Pancreas (tissue), 10 donors: Measurements from ENCODE around the gene ALDH1L1. TPM values are rescaled to one million over a fixed set of nuclear protein-coding genes. Genes with fewer than 3 reads are reported as not detected.
A peak's percentile ranks its signal among the peaks of the same experiment; 100 is the strongest.

ENCODE experiments used
- ATAC-seq, 4 donors: fragments of 200-7000 bp; cut with Tn5 transposase; one replicate each; pipeline versions ENCODE4 v1.8.0 to v1.9.1; 2020; ENCODE audit warnings: mild to moderate bottlenecking in 4 of 4, moderate library complexity in 4 of 4
- DNase-seq, 6 donors: peaks; one replicate each; pipeline ENCODE4 v3.0.0-alpha.2; 2020
- FAIRE-seq: peaks from 2 replicates; lab custom pipeline; 2012; peaks lifted over from hg19 to GRCh38; lab: Jason Lieb, UNC
- H3K27ac ChIP-seq, 4 donors: fragments of 200-600 bp; sonication (generic); 1 replicate in 3 of 4; 2 replicates in 1 of 4; pipeline versions ENCODE4 v1.5.0 to v1.8.0; 2020
- H3K27me3 ChIP-seq, 4 donors: fragments of 200-600 bp; one replicate each; pipeline ENCODE4 v1.8.0; 2021
- H3K36me3 ChIP-seq, 3 donors: fragments of 200-600 bp; sonication (generic) in 1 of 3; one replicate each; pipeline versions ENCODE4 v1.5.0 to v1.8.0; 2020 to 2021
- H3K4me1 ChIP-seq, 3 donors: fragments of 200-600 bp; one replicate each; pipeline ENCODE4 v1.8.0; 2021
- H3K4me3 ChIP-seq, 4 donors: fragments of 200-600 bp; sonication (generic) in 2 of 4; one replicate each; pipeline versions ENCODE4 v1.5.0 to v1.8.0; 2020 to 2021
- H3K9me3 ChIP-seq, 4 donors: fragments of 200-600 bp; one replicate each; pipeline ENCODE4 v1.8.0; 2021
- WGBS, 2 donors: extraction: QIAGEN DNeasy Blood & Tissue Kit; methylation state at CpG; one replicate each; pipeline ENCODE4 v1.1.7; 2013; 5-methylcytosine and 5-hydroxymethylcytosine counted together
- intact Hi-C, 3 donors: fragments of 100-400 bp; cut with DNase I; formaldehyde crosslinking; loops; one replicate each; pipeline versions ENCODE4 v1.11.1 to v1.14.2; 2022
- polyA plus RNA-seq, 2 donors: library from polyadenylated mRNA; stranded (reverse); fragments of 200-250 nt; gene quantifications; one replicate each; pipeline ENCODE4 v1.2.3, GENCODE V29; 2013
- total RNA-seq, 6 donors: library from RNA; stranded (reverse); fragmentation: NEBNext Ultra II Directional in 4 of 6; extraction: Animal tissue kit (Norgen Biotek cat#: 25700) in 4 of 6; gene quantifications; one replicate each; pipeline versions ENCODE4 v1.2.1 to v1.2.4, GENCODE V29; 2021 to 2023
- TF ChIP-seq, protein P1 (sequence below), 4 donors: fragments of 200-600 bp; sonication (generic) in 3 of 4; IDR thresholded peaks; one replicate each; pipeline versions ENCODE4 v1.5.0 to v1.8.0; 2021; ENCODE audit warnings: antibody characterized with exemption in 4 of 4
- donor health status: healthy with polysubstance abuse.
- donor health status: DM: no; HTN: no; CAD: no; lungs with moderate emphysema.
- donor health status: DM: no; HTN: no; CAD: no.
- donor health status: control.
- donor health status: control.
- donor health status: Bipolar disorder and iron deficiency.
- donor health status: DM: yes; HTN: yes; CAD: no.
- donor health status: DM: no; HTN: no; CAD: no.
- donor health status: DM: no; HTN: no; CAD: no.
- donor health status: DM: yes; HTN: yes; CAD: no.

The ALDH1L1 gene
- total and polyA plus RNA-seq, 8 donors, result 15.4 to 46.3 (median 36.9) TPM

- no peaks in the 10 kb centered on the region for H3K27me3 ChIP-seq
- H3K4me1 ChIP-seq, result no peaks in the 10 kb centered on the region
- TF ChIP-seq, protein P1, sequence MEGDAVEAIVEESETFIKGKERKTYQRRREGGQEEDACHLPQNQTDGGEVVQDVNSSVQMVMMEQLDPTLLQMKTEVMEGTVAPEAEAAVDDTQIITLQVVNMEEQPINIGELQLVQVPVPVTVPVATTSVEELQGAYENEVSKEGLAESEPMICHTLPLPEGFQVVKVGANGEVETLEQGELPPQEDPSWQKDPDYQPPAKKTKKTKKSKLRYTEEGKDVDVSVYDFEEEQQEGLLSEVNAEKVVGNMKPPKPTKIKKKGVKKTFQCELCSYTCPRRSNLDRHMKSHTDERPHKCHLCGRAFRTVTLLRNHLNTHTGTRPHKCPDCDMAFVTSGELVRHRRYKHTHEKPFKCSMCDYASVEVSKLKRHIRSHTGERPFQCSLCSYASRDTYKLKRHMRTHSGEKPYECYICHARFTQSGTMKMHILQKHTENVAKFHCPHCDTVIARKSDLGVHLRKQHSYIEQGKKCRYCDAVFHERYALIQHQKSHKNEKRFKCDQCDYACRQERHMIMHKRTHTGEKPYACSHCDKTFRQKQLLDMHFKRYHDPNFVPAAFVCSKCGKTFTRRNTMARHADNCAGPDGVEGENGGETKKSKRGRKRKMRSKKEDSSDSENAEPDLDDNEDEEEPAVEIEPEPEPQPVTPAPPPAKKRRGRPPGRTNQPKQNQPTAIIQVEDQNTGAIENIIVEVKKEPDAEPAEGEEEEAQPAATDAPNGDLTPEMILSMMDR (IDR thresholded peaks at IDR 0.05), result peak; percentile 41 to 64 (median 54)
- intact Hi-C loops, result no loop called here
- H3K9me3 ChIP-seq, result no peaks in the 10 kb centered on the region
- ATAC-seq (peak; percentile 93 to 100 (median 97)), FAIRE-seq (peak; percentile 29), DNase-seq (peak in 5 of 6 donors; percentile 74 to 84 (median 75))
- H3K36me3 ChIP-seq, result no peaks in the 10 kb centered on the region
- H3K4me3 ChIP-seq, result peak overlapping the region in 2 of 4 donors; percentile 29 to 32
- WGBS, 2 donors, result 25 to 32% methylated on average over 7 of the region's 7 CpGs
- peak overlapping the region; percentile 28 to 76 (median 56) for H3K27ac ChIP-seq
Observed at GRCh38 chr3:126197854-126198584, 17.6 kb upstream of the ALDH1L1 start.

DNA sequence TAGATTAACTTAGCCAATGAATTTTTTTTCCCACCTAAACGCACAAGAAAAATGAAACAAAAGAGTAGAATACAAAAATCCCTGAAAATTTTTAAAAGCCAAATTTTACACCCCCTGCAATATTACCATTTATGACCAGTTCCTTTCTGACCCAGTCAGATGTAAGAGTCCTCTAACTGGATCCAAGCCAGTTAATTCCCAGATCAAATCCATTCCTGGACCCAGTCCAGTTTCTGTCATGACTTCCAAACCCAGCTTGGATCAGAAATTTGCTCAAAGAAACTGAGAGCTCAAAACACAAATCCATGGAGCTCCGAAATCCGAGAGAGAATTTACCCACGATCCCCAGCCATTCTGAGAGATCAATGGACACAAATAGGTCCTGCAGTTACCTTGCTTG, 17.0 kb upstream of the ALDH1L1 start:
- Histone ChIP-seq H3K4me3 (peak overlapping the region in 2 of 4 donors; percentile 29 to 32), H3K36me3 (no peaks in the 10 kb centered on the region), H3K9me3 (no peaks in the 10 kb centered on the region), H3K27me3 (no peaks in the 10 kb centered on the region), H3K27ac (peak overlapping the region; percentile 28 to 76 (median 56)), H3K4me1 (no peaks in the 10 kb centered on the region)
- TF ChIP-seq, protein P1 (IDR thresholded peaks at IDR 0.05), result no peak
- 54 to 58% methylated on average over 4 of the region's 4 CpGs for WGBS, 2 donors
- FAIRE-seq, result no peak
- intact Hi-C loops, result no loop called here
- DNase-seq, result peak in 1 of 6 donors; percentile 43
- peak; percentile 10 to 65 (median 60) for ATAC-seq

DNA sequence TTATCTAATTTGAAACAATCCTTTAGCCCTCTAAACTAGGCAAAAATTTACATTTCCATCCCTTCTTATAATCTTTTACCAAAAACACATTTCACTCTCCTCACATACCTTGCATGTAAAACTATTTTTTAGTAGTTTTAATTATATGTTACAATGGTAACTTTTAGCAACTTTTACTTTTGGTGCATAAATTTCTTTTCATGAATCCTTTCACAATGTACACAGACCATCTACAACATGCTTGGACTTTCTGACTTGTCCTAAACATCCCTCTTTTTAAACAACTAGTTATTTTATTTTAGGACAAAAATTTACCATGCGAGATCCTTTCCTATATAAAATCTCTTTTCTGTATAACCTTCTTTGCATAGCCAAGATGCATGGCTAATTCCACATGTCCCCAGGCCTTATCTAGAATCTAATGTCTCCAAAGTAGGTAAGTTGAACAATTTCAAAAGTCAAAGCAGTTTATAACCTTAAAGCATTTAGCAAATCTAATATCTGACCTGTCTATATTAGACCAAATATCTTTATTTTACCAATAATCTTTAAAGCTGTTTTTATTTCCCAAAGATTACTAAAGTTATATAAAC, 14.4 kb upstream of the ALDH1L1 start:
- TF ChIP-seq, protein P1 (IDR thresholded peaks at IDR 0.05), result no peak
- no peak for FAIRE-seq
- no peak for DNase-seq
- H3K36me3 ChIP-seq, result no peaks in the 10 kb centered on the region
- H3K27me3 ChIP-seq, result no peaks in the 10 kb centered on the region
- H3K4me1 ChIP-seq, result no peaks in the 10 kb centered on the region
- intact Hi-C loops, result no loop called here
- no peak overlapping the region for H3K27ac ChIP-seq
- no peak overlapping the region for H3K4me3 ChIP-seq
- WGBS, 2 donors, result 75 to 85% methylated on average over 1 of the region's 1 CpG
- no peaks in the 10 kb centered on the region for H3K9me3 ChIP-seq
- ATAC-seq, result no peak

DNA sequence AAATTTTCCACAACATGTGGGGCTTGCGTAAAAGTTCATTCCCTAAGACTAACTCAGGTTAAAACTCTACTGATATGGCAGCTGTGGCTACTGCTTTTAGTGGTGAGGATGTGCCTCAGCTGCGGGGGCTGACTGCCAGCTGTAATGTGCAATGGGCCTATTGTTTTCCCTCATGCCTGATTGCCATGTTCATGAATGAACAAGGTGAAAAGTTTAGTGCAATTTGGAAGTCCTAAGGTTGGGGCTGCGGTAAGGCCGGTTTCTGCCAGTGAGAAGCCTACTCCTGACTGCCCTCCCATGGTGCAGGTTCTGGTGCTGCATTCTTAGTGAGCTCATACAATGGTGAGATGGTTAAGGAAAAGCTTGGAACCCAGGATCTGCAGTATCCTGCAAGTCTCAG, 10.9 kb upstream of the ALDH1L1 start:
- no peak overlapping the region for H3K4me3 ChIP-seq
- H3K9me3 ChIP-seq, result no peaks in the 10 kb centered on the region
- no peaks in the 10 kb centered on the region for H3K36me3 ChIP-seq
- intact Hi-C loops, result no loop called here
- TF ChIP-seq, protein P1 (IDR thresholded peaks at IDR 0.05), result no peak
- no peak overlapping the region for H3K27ac ChIP-seq
- 87 to 97% methylated on average over 4 of the region's 4 CpGs for WGBS, 2 donors
- no peaks in the 10 kb centered on the region for H3K4me1 ChIP-seq
- FAIRE-seq (no peak), DNase-seq (no peak), ATAC-seq (no peak)
- no peaks in the 10 kb centered on the region for H3K27me3 ChIP-seq

DNA sequence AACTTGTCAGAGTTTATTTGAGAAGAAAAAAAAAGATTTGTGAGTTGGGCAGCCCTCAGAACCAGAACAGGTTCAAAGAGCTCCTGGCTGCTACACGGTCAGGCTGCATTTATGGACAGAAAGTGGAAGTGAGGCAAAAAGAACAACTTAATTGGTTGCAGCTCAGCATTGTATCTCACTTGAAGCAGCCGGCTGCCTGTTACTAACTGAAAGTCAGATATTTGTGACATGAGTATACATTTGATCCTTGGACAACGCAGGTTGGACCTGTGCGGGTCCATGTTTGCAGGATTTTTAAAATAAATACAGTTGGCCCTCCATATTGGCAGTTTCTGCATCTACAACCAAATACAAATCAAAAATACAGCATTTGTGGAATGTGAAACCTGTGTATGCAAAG, 7.5 kb upstream of the ALDH1L1 start:
- FAIRE-seq (no peak), ATAC-seq (no peak), DNase-seq (no peak)
- 85 to 93% methylated on average over 4 of the region's 4 CpGs for WGBS, 2 donors
- intact Hi-C loops, result no loop called here
- Histone ChIP-seq H3K9me3 (no peaks in the 10 kb centered on the region), H3K36me3 (no peaks in the 10 kb centered on the region), H3K27me3 (no peaks in the 10 kb centered on the region), H3K4me3 (no peak overlapping the region), H3K4me1 (peaks cover 0 to 4% (median 0%) of the 10 kb centered on the region in 3 donors), H3K27ac (no peak overlapping the region)
- TF ChIP-seq, protein P1 (IDR thresholded peaks at IDR 0.05), result no peak
